Progenitor cell of endocrine pancreas (in vitro differentiated cells): ENCODE results near the gene SMAP1. TPM values are rescaled to one million over a fixed set of nuclear protein-coding genes. Genes with fewer than 3 reads are reported as not detected.

Experiments used
- DNase-seq: peaks from one replicate; pipeline ENCODE4 v3.0.0; 2021; ENCODE audit warnings: low spot score; ENCODE audit not compliant: unreplicated experiment
- H3K27ac Mint-ChIP-seq: 2 replicates; pipeline ENCODE4 v1.8.0; 2021; ENCODE audit warnings: mild to moderate bottlenecking, moderate library complexity, mixed read lengths
- H3K27me3 Mint-ChIP-seq: 2 replicates; pipeline ENCODE4 v1.8.0; 2021; ENCODE audit warnings: mixed read lengths
- H3K36me3 Mint-ChIP-seq: 2 replicates; pipeline ENCODE4 v1.8.0; 2022; ENCODE audit warnings: mixed read lengths; ENCODE audit not compliant: insufficient read depth
- H3K4me1 Mint-ChIP-seq: 2 replicates; pipeline ENCODE4 v1.8.0; 2021; ENCODE audit warnings: low read depth, mixed read lengths
- H3K4me3 Mint-ChIP-seq: 2 replicates; pipeline ENCODE4 v1.8.0; 2021; ENCODE audit warnings: low read depth, mild to moderate bottlenecking, moderate library complexity, mixed read lengths
- H3K9me3 Mint-ChIP-seq: 2 replicates; pipeline ENCODE4 v1.8.0; 2021; ENCODE audit warnings: low read depth, mixed read lengths
- total RNA-seq: library from RNA; stranded (reverse); gene quantifications from 2 replicates; pipeline ENCODE4 v1.2.1, GENCODE V29; 2021
- TF ChIP-seq, protein P1 (sequence below): fragments of 200-600 bp; sonication (generic); IDR thresholded peaks from one replicate; pipeline ENCODE4 v1.5.0; 2021; ENCODE audit warnings: antibody characterized with exemption, mild to moderate bottlenecking; ENCODE audit not compliant: unreplicated experiment

Gene SMAP1
- total RNA-seq, 1 donor from 2014 or later, result 32.8 TPM

GRCh38 chr6:70901324-70901723, 233.6 kb downstream of the SMAP1 start:
- Mint-ChIP-seq H3K9me3 (no peaks in the 10 kb centered on the region), H3K4me1 (peaks cover 4% of the 10 kb centered on the region), H3K36me3 (no peaks in the 10 kb centered on the region)

GRCh38 chr6:70903665-70904452, 236.2 kb downstream of the SMAP1 start:
- no peak for DNase-seq
- Mint-ChIP-seq H3K27me3 (no peaks in the 10 kb centered on the region), H3K4me1 (peaks cover 5% of the 10 kb centered on the region), H3K27ac (no peak overlapping the region), H3K9me3 (no peaks in the 10 kb centered on the region), H3K36me3 (no peaks in the 10 kb centered on the region), H3K4me3 (no peak overlapping the region)
- TF ChIP-seq, protein P1, sequence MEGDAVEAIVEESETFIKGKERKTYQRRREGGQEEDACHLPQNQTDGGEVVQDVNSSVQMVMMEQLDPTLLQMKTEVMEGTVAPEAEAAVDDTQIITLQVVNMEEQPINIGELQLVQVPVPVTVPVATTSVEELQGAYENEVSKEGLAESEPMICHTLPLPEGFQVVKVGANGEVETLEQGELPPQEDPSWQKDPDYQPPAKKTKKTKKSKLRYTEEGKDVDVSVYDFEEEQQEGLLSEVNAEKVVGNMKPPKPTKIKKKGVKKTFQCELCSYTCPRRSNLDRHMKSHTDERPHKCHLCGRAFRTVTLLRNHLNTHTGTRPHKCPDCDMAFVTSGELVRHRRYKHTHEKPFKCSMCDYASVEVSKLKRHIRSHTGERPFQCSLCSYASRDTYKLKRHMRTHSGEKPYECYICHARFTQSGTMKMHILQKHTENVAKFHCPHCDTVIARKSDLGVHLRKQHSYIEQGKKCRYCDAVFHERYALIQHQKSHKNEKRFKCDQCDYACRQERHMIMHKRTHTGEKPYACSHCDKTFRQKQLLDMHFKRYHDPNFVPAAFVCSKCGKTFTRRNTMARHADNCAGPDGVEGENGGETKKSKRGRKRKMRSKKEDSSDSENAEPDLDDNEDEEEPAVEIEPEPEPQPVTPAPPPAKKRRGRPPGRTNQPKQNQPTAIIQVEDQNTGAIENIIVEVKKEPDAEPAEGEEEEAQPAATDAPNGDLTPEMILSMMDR, result no peak

More at GRCh38 chr6:70901324-70901723, 233.6 kb downstream of the SMAP1 start:
- Mint-ChIP-seq H3K27me3 (no peaks in the 10 kb centered on the region), H3K27ac (no peak overlapping the region), H3K4me3 (no peak overlapping the region)
- TF ChIP-seq, protein P1, result peak; percentile 39
- no peak for DNase-seq

DNA sequence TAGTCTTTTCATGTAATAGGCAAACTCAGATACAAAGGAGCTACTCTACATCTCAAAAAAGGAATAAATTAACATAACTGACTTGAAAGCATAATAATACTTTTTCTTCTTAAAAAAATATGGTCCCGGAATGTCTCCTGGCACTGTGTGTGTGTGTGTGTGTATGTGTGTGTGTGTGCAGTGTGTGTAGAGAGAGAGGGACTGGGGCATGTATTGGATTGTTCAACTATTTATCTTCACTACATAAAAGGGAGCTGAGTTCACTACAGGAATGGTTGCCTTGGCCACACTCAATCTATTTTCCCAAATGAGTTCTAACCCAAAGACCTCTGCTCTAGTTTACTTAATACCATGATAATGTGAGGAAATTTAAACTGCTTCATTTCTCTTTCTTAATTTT, 238.1 kb downstream of the SMAP1 start:
- no peaks in the 10 kb centered on the region for H3K9me3 Mint-ChIP-seq
- H3K36me3 Mint-ChIP-seq, result no peaks in the 10 kb centered on the region
- no peaks in the 10 kb centered on the region for H3K27me3 Mint-ChIP-seq
- peaks cover 14% of the 10 kb centered on the region for H3K4me1 Mint-ChIP-seq
- no peak overlapping the region for H3K27ac Mint-ChIP-seq
- H3K4me3 Mint-ChIP-seq, result no peak overlapping the region
- TF ChIP-seq, protein P1, result no peak
- DNase-seq, result no peak

Other genes with a start within 250 kb of the SMAP1 start
- gene SDHAF4, start 101.0 kb upstream of the SMAP1 start, total RNA-seq, result 14.9 and 17.2 TPM in 2 replicates